GM18499 (cell line): ENCODE measurements around the gene CDADC1.
"Not testable (repeated sequence)": the region's sequence is repeated elsewhere in the genome, so short reads cannot be mapped to it uniquely, and the experiment has no call there.

Experiments used
- ATAC-seq: cut with Tn5 transposase; IDR thresholded peaks from one replicate; pipeline ENCODE4 v1.9.1; 2021; ENCODE audit warnings: moderate number of reproducible peaks; ENCODE audit not compliant: insufficient read depth, unreplicated experiment

Gene CDADC1

GRCh38 chr13:49310251-49310650 is 62.5 kb downstream of the CDADC1 start:
- no peak for ATAC-seq

GRCh38 chr13:49311816-49312215 is 64.1 kb downstream of the CDADC1 start:
- ATAC-seq, result no peak

GRCh38 chr13:49314344-49314882 is 66.7 kb downstream of the CDADC1 start:
- no peak for ATAC-seq

- ATAC-seq, result no peak
Measured at GRCh38 chr13:49315036-49315565, 67.4 kb downstream of the CDADC1 start.

GRCh38 chr13:49315756-49316482 is 68.2 kb downstream of the CDADC1 start:
- ATAC-seq, result no peak

GRCh38 chr13:49319551-49319950 is 71.8 kb downstream of the CDADC1 start:
- ATAC-seq, result no peak

- ATAC-seq, result no peak
Measured at GRCh38 chr13:49319951-49320350, 72.2 kb downstream of the CDADC1 start.

GRCh38 chr13:49320975-49321374 is 73.2 kb downstream of the CDADC1 start:
- no peak for ATAC-seq

- ATAC-seq, result no peak
Measured at GRCh38 chr13:49322702-49323101, 75.0 kb downstream of the CDADC1 start.

GRCh38 chr13:49323344-49323743 is 75.6 kb downstream of the CDADC1 start:
- ATAC-seq, result no peak

GRCh38 chr13:49326222-49326917 is 78.6 kb downstream of the CDADC1 start:
- ATAC-seq, result no peak

GRCh38 chr13:49327145-49327544 is 79.4 kb downstream of the CDADC1 start:
- ATAC-seq, result not testable (repeated sequence)

GRCh38 chr13:49329831-49330545 is 82.3 kb downstream of the CDADC1 start:
- ATAC-seq, result no peak

GRCh38 chr13:49330546-49330864 is 82.8 kb downstream of the CDADC1 start:
- no peak for ATAC-seq

- ATAC-seq, result no peak
Measured at GRCh38 chr13:49336655-49337054, 88.9 kb downstream of the CDADC1 start.

GRCh38 chr13:49340161-49340560 is 92.4 kb downstream of the CDADC1 start:
- ATAC-seq, result no peak

GRCh38 chr13:49341517-49341916 is 93.8 kb downstream of the CDADC1 start:
- ATAC-seq, result no peak

- no peak for ATAC-seq
Measured at GRCh38 chr13:49341941-49342340, 94.2 kb downstream of the CDADC1 start.

- no peak for ATAC-seq
Measured at GRCh38 chr13:49342454-49342853, 94.7 kb downstream of the CDADC1 start.
